HG02763 (cell line): ENCODE measurements around the gene TULP1.
"Not testable (repeated sequence)": the region's sequence is repeated elsewhere in the genome, so short reads cannot be mapped to it uniquely, and the experiment has no call there.

Source experiments
- ATAC-seq: cut with Tn5 transposase; IDR thresholded peaks from one replicate; pipeline ENCODE4 v1.9.1; 2021; ENCODE audit warnings: mild to moderate bottlenecking, moderate library complexity; ENCODE audit not compliant: unreplicated experiment

Gene TULP1

DNA sequence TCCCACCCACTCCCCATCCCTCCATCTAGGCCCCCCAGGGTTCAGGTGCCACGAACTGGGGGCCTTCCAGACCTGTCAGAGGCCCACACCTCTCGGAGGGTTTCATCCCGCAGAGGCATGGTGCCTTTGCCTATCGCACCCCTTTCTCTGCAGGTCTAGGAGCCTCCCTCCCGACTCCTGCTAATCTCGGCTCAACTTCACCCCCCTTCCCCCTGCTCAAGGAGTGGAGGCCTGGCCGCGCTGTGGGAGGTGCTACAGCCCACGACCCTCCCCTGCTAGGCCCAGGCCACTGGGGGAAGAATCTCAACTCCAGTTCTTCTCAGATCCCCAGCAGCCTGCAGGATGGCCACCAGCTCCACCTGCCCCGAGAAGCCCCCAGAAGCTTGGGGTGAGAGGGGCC is at the start of gene TULP1:
Gene TULP1, minus strand, starts transcription at position 157 of the 400 bp plus-strand sequence. Its CDS starts 38 bp downstream, at position 119.
- no peak for ATAC-seq

DNA sequence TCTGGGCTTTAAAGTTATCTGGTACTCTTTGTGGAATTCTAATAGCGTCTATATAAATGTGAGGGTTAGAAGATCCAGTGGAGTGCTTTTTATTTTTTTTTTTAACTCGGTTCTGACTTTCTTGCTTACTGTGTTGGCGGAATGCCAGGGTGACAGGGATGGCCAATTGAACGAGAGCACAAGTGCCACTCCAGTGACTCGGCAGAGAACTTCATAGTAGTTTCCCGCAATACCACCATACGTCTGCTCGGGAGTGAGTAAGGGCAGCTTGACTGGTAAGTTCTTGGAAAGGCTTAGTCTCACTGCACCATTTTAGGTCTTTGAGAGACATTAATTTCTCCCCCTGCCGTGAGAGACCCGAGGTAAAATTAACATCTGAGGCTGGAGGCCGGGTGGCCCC is 49.4 kb upstream of the TULP1 start:
- ATAC-seq: no peak

DNA sequence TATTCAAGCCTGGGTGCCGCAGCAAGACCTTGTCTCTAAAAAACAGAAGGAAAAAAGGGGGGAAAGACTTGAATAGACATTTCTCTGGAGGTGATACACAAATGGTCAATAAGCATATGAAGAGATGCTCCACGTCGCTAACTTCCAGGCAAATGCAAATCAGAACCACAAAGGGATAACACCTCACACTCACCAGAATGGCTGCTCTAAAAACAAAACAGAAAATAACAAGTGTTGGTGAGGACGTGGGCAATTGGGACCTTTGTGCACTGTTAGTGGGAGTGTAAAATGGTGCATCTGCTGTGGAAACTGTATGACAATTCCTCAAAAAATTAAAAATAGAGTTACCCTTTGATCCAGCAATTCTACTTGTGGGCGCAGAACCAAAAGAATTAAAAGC is 48.4 kb upstream of the TULP1 start:
- no peak for ATAC-seq

DNA sequence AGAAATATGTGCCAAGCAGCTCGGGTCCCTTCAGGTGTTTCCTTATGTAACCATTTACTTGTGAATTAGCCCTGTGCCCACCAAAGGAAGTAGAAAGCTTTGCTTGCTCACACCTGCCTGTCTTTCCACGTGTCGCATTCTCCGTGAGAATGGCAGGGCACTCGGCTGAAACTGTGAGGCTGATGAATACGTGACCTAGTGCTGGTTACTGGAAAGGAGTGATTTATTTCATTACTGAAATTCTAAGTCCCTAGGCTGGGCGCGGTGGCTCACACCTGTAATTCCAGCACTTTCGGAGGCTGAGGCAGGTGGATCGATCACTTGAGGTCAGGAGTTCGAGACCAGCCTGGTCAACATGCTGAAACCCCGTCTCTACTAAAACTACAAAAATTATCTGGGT is 45.9 kb upstream of the TULP1 start:
- no peak for ATAC-seq

DNA sequence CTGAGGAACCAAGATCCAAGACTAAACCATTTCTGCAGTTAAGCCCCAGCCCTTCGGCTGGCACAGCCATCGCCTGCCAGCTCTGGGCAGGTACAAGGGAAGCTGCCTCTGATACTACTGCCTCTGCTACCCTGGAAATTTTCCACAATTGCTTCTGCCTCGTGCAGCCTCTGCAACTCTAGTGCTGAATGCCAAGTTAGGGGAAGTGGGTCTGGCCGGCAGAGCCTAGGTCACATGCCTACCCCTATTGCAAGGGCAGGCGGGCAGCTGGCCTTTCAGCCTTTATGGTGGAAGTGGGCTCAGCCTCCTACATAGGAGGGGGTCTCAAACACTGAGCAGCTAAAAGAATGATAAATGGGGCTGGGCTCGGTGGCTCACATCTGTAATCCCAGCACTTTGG is 44.5 kb upstream of the TULP1 start:
- ATAC-seq: no peak

DNA sequence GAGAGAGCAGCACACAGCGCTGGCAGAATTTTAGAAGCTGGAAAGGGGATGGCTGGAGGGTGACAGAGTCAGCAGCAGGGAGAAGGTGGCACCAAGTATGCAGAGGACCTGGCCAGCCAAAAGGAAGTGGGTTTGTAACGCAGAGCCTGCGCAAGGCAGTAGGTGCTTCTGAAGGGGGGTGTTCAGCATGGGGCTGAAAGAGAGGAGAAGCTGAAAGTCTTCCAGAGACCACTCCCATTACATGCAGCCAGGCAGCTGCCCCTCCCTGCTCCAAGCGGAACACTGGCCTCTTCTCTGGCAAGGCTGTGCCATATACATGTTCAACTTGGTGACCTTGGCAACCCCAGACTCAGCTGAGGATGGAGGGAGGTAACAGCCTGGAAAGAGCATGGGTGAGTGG is 42.1 kb upstream of the TULP1 start:
- no peak for ATAC-seq

DNA sequence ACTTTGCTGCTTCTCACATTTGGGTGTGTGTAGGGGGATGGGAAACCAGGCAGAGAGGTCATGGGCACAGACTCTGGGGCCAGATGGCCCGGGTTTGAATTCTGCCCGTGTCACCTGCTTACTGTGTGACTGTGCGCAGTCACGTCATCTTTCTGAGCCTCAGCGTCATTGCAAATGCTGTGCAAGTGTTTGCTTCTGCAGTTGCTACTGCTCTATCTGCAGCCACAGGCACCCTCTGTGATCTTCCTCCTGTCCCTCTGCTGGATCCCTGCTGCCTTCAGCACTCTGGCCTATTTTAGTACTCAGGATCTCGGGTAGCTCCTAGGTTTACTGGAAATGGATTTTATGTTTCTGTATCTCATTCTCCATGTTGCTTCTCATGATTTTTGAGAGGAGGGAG is 40.6 kb upstream of the TULP1 start:
- ATAC-seq: no peak

DNA sequence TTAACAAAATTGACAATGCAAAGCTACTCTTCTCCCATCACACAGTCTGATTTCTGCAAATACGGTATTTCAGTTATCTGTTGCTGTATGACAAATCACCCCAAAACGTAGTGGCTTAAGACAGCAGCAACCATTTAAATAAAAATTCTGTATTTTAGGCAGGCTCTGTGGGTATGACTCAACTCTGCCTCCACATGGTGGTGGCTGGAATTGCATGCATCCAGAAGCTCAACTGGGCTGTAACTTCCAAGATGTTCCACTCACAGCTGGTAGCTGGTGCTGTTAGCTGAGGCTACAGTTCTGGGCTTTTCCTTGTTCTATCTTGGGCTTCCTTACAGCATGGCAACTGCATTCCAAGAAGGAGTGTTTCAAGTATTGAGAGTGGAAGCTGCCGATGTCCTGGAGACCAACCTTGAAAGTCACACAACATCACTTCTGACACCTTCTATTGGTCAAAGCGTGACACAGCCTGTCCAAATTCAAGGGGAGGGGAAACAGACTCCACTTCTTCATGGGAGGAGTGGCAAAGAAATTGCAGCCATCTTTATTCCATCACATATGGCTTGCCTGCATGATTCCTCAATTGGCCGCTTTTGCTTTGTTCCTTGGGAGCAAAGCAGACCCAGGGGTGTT is 39.7 kb upstream of the TULP1 start:
- ATAC-seq: no peak

DNA sequence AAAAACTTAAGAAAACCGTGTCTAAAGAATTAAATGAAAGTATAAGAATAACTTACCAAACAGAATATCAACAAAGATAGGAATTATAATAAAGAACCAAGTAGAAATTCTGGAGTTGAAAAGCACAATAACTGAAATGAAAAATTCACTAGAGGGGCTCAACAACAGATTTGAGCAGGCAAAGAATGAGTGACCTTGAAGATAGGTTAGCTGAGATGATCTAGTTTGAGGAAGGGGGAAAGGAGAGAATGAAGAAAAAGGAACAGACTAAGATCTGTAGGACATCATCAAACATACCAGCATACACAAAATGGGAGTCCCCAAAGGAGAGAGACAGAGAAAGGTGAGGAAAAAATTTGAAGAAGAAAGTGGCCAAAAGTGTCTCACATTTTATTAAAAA is 37.7 kb upstream of the TULP1 start:
- no peak for ATAC-seq

DNA sequence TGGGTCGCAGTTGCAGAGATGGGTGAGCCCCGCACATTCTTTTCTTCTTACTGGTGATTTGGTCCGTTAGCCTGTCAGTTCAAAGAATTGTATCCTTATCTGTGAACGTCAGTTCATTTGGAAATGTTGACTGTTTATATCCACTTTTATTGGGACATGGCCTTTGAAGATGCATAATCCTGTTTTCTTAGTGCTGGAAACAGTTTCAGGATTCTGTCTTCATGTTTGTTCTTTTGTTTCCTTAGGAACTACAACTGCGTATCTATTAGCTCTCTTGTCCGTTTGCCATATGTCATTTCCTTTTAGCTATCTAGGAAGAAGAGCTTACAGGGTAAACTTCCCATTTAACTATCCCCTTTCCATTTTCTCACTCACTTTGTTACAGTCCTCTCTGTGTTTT is 35.0 kb upstream of the TULP1 start:
- no peak for ATAC-seq

DNA sequence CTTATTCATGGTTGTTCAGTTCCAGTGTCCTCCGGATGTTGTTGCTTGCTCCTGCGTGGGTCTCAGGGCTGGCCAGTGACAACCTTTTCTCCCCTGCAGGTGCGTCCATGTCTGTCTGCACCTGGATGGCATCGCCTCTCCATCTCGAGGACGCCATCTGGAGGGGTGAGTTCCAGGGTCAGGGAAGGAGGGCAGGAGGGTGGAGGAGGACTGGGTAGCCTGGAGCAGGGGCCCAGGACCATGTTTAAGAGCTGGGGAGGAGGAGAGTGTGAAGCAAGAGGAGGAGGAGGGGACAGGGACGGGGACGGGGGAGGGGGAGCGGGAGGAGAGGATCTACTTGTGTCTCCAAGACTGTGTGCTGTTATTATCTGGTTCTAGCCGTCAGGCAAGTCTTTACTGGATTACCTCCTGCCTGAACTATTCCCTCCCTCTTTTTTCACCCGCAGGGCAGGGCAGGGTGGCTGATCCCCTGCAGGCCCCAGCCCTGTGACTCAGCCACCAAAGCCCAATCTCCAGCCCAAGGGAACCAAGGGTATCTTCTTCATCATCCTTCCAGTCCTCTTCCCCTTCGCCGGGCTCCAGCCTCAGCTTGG is 32.2 kb upstream of the TULP1 start:
- ATAC-seq: no peak

DNA sequence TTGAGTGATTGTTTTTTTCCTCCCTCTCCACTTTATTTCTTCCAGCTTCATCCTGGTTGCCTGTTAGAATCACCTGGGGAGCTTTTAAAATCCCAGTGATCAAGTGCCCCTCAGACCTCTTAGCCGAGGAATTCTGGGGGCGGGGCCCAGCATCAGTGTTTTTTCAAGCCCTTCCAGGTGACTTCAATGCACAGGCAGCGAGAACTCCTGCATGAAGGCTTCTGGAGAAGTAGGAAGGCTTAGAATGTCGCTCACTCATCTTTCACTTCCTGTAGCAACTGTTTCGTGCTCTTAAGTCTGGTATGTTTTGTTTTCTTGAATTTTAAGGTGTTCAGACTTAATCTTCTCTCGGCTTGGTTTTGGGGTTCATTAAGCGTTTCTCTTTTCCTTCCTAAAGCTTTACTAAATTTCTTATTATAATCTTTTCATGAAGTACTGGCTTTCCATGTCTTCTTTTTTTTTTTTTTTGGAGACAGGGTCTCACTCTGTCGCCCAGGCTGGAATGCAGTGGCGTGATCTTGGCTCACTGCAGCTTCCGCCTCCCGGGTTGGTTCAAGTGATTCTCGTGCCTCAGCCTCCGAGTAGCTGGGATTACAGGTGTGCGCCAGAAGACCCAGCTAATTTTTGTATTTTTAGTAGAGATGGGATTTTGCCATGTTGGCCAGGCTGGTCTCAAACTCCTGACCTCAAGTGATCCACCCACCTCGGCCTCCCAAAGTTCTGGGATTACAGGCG is 30.9 kb upstream of the TULP1 start:
- ATAC-seq: no peak

DNA sequence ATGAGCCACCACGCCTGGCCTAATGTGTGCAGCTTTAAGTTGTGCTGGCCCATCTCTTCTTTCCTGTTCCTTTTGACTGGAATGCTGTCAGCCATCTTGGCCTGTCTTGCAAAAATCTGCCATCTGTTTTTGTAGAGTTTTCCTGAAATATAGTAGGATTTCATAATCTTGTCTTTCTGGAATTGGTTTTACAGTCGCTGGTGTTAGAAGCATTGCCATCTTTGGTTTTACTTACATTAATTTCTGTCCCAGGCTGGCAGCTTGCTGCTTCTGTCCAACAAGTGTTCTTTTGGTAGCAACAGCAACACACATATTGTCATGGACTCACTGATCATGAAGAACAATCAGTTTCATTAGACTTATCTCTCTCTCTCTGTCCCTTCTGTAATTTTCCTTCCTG is 29.1 kb upstream of the TULP1 start:
- no peak for ATAC-seq

DNA sequence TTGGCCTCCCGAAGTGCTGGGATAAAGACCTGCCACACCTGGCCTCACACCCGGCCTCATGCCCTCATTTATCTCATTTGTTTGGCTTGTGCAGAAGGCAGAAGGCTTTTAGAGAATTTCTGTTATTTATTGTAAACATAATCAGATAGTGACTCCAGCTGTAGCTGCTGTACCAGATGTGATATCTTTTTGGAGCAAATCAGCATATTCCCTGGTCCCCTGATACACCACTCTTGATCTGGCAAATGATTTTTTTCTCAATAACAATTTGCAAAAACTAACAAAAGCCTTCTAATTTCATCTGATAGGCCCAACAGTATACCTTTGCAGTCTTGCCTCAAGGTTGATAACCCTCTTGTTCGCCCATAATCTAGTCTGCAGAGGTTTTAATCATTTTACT is 26.5 kb upstream of the TULP1 start:
- no peak for ATAC-seq

DNA sequence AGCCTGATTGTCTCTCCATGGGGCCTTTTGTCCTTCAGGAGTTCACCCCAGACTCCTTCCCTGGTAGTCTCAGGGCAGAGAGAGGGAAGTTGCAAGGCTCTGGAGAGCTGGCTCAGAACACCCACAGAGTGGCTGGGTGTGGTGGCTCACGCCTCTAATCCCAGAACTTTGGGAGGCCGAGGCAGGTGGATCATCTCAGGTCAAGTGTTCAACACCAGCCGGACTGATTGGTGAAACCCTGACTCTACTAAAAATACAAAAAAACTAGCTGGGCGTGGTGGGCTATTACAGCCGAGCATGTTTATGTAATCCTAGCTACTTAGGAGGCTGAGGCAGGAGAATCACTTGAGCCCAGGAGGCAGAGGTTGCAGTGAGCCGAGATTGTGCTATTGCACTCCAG is 23.2 kb upstream of the TULP1 start:
- ATAC-seq: not testable (repeated sequence)

DNA sequence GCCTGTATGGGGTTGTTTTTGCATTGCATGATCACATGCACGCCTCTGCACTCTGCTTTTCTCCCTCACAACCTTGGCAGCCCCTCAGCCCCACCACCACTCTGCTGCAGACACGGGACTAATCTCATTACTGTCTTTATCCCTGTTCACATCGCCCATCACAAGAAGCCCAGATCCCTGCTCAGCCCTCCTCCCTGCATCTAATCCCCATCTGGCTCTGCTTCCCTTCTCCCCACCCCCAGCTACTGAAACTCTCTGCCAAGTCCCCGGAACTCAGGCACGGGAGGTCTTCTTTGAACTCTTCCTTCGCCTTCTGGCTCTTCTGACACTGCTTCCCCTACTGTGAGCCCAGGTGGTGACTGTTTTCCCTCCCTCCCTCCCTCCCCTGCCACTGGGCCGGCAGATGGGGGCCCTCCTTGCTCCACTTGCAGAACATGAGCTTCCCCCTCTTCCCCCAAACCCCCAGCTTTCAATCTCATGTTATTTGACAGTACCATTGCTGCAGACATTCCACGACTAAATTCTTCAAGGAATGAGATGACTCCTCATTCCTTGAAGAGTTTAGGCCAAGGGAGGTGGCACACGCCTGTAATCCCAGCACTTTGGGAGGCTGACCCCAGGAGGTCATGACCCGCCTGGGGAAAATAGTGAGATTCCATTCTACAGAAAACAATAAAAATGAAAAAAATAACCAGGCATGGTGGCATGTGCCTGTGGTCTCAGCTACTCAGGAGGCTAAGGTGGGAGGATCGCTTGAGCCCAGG is 21.9 kb upstream of the TULP1 start:
- ATAC-seq: no peak

DNA sequence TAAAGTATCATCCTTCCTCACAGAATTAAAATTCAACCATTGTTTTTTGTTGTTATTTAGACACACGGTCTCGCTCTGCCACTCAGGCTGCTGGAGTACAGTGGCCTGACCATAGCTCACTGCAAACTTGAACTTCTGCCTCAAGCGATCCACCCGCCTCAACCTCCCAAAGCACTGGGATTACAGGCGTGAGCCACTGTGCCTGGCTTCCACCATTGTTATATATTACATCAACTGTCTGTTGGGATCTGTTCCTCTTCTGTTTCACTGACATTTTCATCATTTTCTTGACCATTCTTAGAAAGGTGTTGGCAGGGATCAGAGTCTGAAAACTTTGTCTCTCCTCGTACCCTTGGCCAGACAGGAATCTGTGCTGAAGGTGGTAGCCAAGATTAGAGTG is 21.3 kb upstream of the TULP1 start:
- no peak for ATAC-seq

DNA sequence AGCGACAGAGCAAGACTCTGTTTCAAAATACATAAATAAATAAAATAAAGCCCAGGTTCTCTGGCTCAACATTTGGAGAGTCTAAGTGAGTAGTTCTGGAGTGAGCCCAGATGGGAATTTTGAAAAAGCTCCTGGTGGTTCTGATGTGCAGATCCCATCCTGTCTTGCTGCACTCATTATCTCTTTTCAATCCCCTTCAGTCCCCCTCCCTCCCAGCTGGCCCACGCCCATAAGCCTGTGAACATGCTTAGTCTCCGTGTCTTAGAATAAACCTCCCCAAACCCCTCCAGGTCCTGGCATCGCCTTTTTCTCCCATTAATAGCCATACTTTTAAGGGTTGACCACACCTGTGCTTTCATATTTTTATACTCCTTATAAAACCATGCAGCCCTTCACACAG is 19.4 kb upstream of the TULP1 start:
- ATAC-seq: no peak

DNA sequence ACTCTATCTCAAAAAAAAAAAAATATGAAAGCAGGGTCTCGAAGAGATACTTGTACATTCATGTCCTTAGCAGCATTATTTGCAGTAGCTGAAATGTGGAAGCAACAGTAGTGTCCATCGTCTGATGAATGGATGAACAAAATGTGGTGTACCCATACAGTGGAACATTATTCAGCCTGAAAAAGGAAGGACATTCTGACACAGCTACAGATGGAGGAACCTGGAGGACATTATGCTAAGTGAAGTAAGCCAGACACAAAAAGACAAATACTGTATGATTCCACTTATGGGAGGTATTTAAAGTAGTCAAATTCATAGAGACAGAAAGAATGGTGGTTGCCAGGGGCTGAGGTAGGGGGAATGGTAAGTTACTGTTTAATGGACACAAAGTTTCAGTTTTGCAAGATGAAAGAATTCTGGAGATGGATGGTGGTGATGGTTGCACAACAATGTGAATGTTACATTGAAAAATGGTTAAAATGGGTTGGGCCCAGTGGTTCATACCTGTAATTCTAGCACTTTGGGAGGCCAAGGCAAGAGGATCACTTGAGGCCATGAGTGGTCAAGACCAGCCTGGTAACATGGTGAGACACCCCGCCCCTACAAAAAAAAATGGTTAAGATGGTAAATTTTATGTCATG is 11.8 kb upstream of the TULP1 start:
- no peak for ATAC-seq

DNA sequence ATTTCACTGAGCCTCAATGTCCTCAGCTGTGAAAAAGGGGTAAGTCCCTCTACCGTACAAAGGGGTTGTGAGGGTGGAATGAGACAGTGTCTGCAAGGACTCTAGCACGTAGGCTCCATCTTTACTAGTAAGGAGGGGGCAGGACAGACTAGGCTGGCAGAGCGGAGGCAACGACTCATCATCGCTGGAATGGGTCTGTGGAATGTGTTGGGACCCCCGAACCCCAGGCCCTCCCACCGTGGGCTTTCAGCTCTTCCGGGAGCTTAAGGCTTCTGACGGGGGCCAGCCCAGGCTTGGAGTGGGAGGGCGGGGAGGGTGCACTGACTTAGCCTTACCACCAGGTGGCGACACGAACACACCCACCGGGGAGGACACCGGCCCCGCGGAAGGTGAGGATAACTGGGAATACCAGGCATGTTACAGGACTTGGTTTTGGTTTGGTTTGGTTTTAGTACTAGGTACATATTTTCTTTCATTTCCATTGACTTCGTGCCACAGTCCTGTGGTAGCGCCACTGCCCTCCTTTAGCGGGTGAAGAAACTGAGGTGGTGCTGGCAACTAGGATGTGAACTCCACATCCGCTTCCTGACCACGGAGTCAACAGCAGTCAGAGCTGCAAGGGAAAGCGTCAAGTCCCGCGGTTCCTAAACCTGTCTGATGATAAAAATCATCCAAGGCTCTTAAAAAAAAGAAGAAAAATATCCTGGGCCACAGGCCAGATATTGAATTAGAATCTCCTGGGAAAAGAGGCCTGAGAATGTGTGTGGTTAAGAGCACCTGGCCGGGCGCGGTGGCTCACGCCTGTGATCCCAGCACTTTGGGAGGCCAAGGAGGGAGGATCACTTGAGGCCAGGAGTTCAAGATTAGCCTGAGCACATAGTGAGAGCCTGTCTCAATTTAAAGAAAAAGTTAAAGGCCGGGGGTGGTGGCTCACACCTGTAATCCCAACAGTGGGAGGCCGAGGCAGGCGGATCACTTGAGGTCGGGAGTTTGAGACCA is 10.3 kb upstream of the TULP1 start:
- no peak for ATAC-seq
